ENCODE measurements around the gene BCL3.
"Not testable (repeated sequence)": the region's sequence is repeated elsewhere in the genome, so short reads cannot be mapped to it uniquely, and the experiment has no call there.

BCL3 gene

GRCh38 chr19:44765033-44765948, 16.8 kb downstream of the BCL3 start:
- no peak for DNase-seq

GRCh38 chr19:44765949-44766335, 17.4 kb downstream of the BCL3 start:
- no peak for DNase-seq

- no peak for DNase-seq
Measured at GRCh38 chr19:44767295-44768180, 19.0 kb downstream of the BCL3 start.

GRCh38 chr19:44770550-44771257, 22.2 kb downstream of the BCL3 start:
- DNase-seq = peak; percentile 98

- DNase-seq = not testable (repeated sequence)
Measured at GRCh38 chr19:44772144-44772543, 23.6 kb downstream of the BCL3 start.

- DNase-seq = no peak
Measured at GRCh38 chr19:44772959-44773358, 24.5 kb downstream of the BCL3 start.

- DNase-seq = no peak
Measured at GRCh38 chr19:44775676-44776240, 27.2 kb downstream of the BCL3 start.

GRCh38 chr19:44776402-44777096, 28.0 kb downstream of the BCL3 start:
- no peak for DNase-seq

GRCh38 chr19:44777715-44778347, 29.3 kb downstream of the BCL3 start, which contains the start of gene CBLC:
CBLC (plus strand) TSS chr19:44777890; CDS start chr19:44777932, 42 bp downstream.
- peak; percentile 34 for DNase-seq

- no peak for DNase-seq
Measured at GRCh38 chr19:44779150-44779549, 30.6 kb downstream of the BCL3 start.

- DNase-seq = not testable (repeated sequence)
Measured at GRCh38 chr19:44781694-44782093, 33.2 kb downstream of the BCL3 start.

- DNase-seq = no peak
Measured at GRCh38 chr19:44782729-44783128, 34.2 kb downstream of the BCL3 start.

- no peak for DNase-seq
Measured at GRCh38 chr19:44783545-44783944, 35.0 kb downstream of the BCL3 start.

GRCh38 chr19:44785271-44785670, 36.8 kb downstream of the BCL3 start:
- no peak for DNase-seq

- DNase-seq = no peak
Measured at GRCh38 chr19:44785993-44786392, 37.5 kb downstream of the BCL3 start.

GRCh38 chr19:44788971-44789370, 40.5 kb downstream of the BCL3 start:
- DNase-seq = no peak

GRCh38 chr19:44789943-44790483, 41.5 kb downstream of the BCL3 start:
- DNase-seq = no peak

GRCh38 chr19:44792281-44792680, 43.8 kb downstream of the BCL3 start:
- no peak for DNase-seq

- DNase-seq = no peak
Measured at GRCh38 chr19:44794610-44795009, 46.1 kb downstream of the BCL3 start.

GRCh38 chr19:44795398-44795987, 47.0 kb downstream of the BCL3 start:
- no peak for DNase-seq

- no peak for DNase-seq
Measured at GRCh38 chr19:44796701-44797115, 48.2 kb downstream of the BCL3 start.
